Measurements from ENCODE around the gene FAM120B. TPM values are rescaled to one million over a fixed set of nuclear protein-coding genes. Genes with fewer than 3 reads are reported as not detected.
A peak's percentile ranks its signal among the peaks of the same experiment; 100 is the strongest.

Gene FAM120B
- total RNA-seq, 2 donors from 2014 or later, result 14.7 to 18.6 TPM

DNA sequence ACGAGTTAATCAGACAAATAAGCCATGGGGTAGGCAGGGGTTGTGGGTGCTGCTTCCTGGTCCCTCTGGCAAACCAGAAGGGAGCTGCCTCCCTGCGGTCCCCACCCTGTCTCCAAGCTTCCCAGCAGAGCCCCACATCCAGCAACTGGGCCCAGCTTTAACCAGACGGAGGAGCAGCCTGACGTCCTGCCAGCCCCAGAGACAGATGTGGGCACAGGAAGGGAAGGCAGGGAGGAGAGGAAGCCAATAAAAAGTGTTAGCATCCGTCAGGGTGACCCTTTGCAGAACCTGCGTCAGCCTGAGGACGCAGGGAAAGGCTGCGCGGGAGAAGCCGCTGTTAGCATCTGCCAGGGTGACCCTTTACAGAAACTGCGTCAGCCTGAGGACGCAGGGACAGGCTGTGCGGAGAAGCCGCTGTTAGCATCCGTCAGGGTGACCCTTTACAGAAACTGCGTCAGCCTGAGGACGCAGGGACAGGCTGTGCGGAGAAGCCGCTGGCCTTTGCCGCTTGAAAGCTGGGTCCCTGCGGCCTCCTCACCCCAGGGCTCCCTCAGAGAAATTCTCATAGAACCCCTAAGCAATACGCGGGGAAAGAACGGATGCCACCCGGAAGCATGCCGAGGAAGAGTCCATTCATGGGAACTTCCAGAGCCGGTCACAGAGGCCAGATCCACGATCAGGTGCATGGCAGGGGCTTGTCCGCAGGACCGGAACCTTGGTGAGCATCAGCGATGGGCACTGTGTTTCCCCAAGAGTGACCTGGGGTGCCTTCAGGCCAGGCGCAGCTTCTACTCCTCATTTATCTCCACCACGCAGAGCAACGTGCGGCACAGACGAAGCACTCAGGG lies 31.6 kb upstream of the FAM120B start:
- TF ChIP-seq CTCF (IDR thresholded peaks at IDR 0.05), result no peak
- no peak for DNase-seq (ENCODE audit: low spot score)
- Histone ChIP-seq H3K27me3 (no peaks in the 10 kb centered on the region), H3K4me3 (no peak overlapping the region), H3K36me3 (no peaks in the 10 kb centered on the region), H3K4me1 (peaks cover 0 to 37% of the 10 kb centered on the region in 2 donors), H3K27ac (no peak overlapping the region), H3K9me3 (no peaks in the 10 kb centered on the region)

GRCh38 chr6:170276369-170277057 lies 30.0 kb upstream of the FAM120B start:
- H3K27me3 ChIP-seq, result no peaks in the 10 kb centered on the region
- H3K9me3 ChIP-seq, result no peaks in the 10 kb centered on the region
- H3K27ac ChIP-seq, result peak overlapping the region; percentile 73 to 75
- H3K36me3 ChIP-seq, result no peaks in the 10 kb centered on the region
- peak overlapping the region; percentile 9 to 15 for H3K4me3 ChIP-seq
- TF ChIP-seq CTCF (IDR thresholded peaks at IDR 0.05), result no peak
- H3K4me1 ChIP-seq, result peaks cover 0 to 45% of the 10 kb centered on the region in 2 donors
- DNase-seq (ENCODE audit: low spot score), result peak; percentile 82

DNA sequence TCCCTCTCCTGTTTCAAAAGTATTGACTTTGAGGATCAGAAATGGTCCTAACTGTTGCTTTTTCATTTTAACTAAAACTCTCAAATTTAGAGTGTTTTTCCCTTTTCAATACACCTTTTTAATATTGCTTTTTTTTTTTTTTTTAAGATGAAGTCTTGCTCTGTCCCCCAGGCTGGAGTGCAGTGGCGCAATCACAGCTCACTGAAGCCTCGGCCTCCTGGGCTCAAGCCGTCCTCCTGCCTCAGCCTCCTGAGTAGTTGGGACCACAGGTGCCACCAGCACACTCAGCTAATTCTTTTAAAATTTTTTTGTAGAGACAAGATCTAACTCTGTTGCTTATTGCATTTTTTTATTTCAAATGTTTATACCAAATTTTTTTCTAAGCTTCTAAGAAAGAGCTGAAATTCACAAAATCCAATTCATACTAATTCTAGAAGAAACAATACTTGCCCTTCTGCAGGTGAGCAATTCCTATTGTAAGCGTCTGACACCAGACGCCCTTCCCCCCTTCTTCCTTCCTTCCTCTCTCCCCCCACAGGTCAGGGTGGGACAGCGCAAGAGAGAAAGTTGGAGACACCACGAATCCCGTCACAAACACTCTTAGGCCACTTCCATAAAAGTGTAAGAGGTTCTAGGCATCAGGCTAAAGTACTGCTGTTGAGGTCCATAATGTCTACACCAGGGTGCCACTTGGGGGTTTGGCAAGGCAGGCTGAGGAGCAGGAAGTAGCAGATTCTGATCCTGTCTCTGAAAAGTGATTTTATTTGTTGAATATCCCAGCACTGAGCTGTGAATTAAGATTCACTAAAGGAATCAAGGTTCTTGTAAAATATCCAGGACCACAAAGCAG lies 28.4 kb upstream of the FAM120B start:
- TF ChIP-seq CTCF (IDR thresholded peaks at IDR 0.05), result no peak
- no peaks in the 10 kb centered on the region for H3K27me3 ChIP-seq
- no peak for DNase-seq (ENCODE audit: low spot score)
- no peaks in the 10 kb centered on the region for H3K9me3 ChIP-seq
- H3K4me3 ChIP-seq, result no peak overlapping the region
- peaks cover 8% of the 10 kb centered on the region for H3K36me3 ChIP-seq
- peaks cover 0 to 45% of the 10 kb centered on the region in 2 donors for H3K4me1 ChIP-seq
- H3K27ac ChIP-seq, result no peak overlapping the region

- no peak for TF ChIP-seq CTCF (IDR thresholded peaks at IDR 0.05)
- H3K4me3 ChIP-seq, result no peak overlapping the region
- H3K9me3 ChIP-seq, result no peaks in the 10 kb centered on the region
- H3K4me1 ChIP-seq, result peaks cover 0 to 45% of the 10 kb centered on the region in 2 donors
- H3K27me3 ChIP-seq, result no peaks in the 10 kb centered on the region
- H3K27ac ChIP-seq, result no peak overlapping the region
- no peak for DNase-seq (ENCODE audit: low spot score)
- H3K36me3 ChIP-seq, result peaks cover 14% of the 10 kb centered on the region
These were observed 27.8 kb upstream of the FAM120B start for GRCh38 chr6:170278743-170279094.

- Histone ChIP-seq H3K4me1 (peaks cover 0 to 43% of the 10 kb centered on the region in 2 donors), H3K27me3 (no peaks in the 10 kb centered on the region), H3K27ac (no peak overlapping the region), H3K36me3 (peaks cover 20% of the 10 kb centered on the region), H3K9me3 (no peaks in the 10 kb centered on the region), H3K4me3 (no peak overlapping the region)
- TF ChIP-seq CTCF (IDR thresholded peaks at IDR 0.05), result no peak
- DNase-seq (ENCODE audit: low spot score), result no peak
These were observed 27.1 kb upstream of the FAM120B start for GRCh38 chr6:170279426-170279825.

Measured in right atrium auricular region (tissue), 2 donors.